SK-N-SH (cell line): ENCODE results near the gene SPTAN1.

Experiments used
- CHD2 ChIP-seq: fragments of 150-350 bp; IDR thresholded peaks from 2 replicates; pipeline ENCODE4 v1.6.1; 2018; ENCODE audit warnings: low read length; ENCODE audit not compliant: partially characterized antibody
- ELF1 ChIP-seq: IDR thresholded peaks from 2 replicates; pipeline ENCODE4 v1.4.0; 2012
- EP300 ChIP-seq, 2 experiments: IDR thresholded peaks; 2 replicates each; pipeline versions ENCODE4 v1.4.0 to v1.6.1; 2012; ENCODE audit warnings: borderline replicate concordance in 1 of 2, low read depth in 1 of 2, low read length in 1 of 2
- JUND ChIP-seq: IDR thresholded peaks from 2 replicates; pipeline ENCODE4 v1.4.0; 2012
- MXI1 ChIP-seq: IDR thresholded peaks from 2 replicates; pipeline ENCODE4 v1.6.1; 2012; ENCODE audit warnings: mild to moderate bottlenecking, low read depth, low read length, improper control_type of control experiment
- NFIC ChIP-seq: IDR thresholded peaks from 2 replicates; pipeline ENCODE4 v1.4.0; 2012; ENCODE audit warnings: borderline replicate concordance
- POLR2AphosphoS5 ChIP-seq: IDR thresholded peaks from 2 replicates; pipeline ENCODE4 v1.6.1; 2012; ENCODE audit warnings: low read depth, low read length
- SIN3A ChIP-seq: IDR thresholded peaks from 2 replicates; pipeline ENCODE4 v1.6.1; 2012; ENCODE audit warnings: low read depth, mild to moderate bottlenecking, low read length, moderate library complexity, borderline replicate concordance
- TAF1 ChIP-seq: IDR thresholded peaks from 2 replicates; pipeline ENCODE4 v1.6.1; 2012; ENCODE audit warnings: low read depth, mild to moderate bottlenecking, low read length, moderate library complexity, borderline replicate concordance
- TCF12 ChIP-seq: IDR thresholded peaks from 2 replicates; pipeline ENCODE4 v1.4.0; 2012
- TF ChIP-seq, protein P1 (sequence below): fragments of 150-350 bp; IDR thresholded peaks from 2 replicates; pipeline ENCODE4 v1.6.1; 2016; ENCODE audit warnings: mild to moderate bottlenecking, low read depth, low read length
- TF ChIP-seq, protein P2 (sequence below): fragments of 200-600 bp; sonication (generic); IDR thresholded peaks from 2 replicates; pipeline ENCODE4 v1.6.1; 2017; ENCODE audit warnings: antibody characterized with exemption, mild to moderate bottlenecking, moderate library complexity
- TF ChIP-seq, protein P3 (sequence below): IDR thresholded peaks from 2 replicates; pipeline ENCODE4 v1.6.1; 2012; ENCODE audit warnings: mild to moderate bottlenecking, low read depth, low read length, moderate library complexity

DNA sequence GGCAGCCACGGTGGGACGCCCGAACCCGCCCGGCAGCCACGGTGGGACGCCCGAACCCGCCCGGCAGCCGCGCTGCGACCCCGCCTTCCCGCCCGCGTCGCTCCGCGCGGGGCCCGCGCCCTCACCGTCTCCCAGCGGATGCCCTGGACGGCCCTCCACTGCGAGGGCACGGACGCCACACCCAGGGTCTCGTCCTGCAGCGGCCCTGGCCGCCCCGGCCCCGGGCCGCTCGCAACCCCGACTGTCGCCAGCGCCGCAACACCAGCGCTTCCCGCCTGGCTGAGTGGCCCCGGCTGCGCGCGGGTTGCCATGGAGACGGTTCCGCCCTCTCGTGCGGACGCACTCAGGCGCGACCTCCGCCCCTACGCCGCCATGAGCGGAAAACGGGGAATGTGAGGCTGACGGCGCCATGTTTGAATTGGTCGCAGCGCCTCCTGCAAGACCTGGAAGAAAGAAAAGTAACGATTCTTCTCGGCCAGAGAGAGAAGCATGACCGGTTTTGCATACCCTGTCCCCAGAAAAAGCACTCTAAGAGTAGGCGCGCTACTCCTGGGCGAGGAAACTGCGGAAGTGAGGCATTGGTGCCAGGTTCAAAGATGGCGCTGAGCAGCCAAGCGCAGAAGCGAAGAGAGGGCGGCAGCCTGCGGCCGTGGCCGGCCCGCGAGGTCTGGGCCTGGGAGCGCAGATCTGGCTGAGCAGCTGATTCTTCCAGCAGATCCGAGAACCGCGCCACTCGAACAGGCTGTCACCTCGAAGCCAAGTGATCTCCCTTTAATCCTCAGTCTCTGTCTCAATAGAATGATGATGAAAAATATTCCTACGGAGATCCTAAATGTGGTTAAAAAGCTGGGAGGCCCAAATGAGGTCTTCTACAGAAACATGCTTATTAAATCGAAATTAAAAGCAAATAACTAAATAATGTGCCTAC lies 104.3 kb downstream of the SPTAN1 start, which contains the start of gene DYNC2I2:
- TF ChIP-seq POLR2AphosphoS5, result peak; percentile 46
- TF ChIP-seq CHD2, result no peak
- TF ChIP-seq, protein P1, sequence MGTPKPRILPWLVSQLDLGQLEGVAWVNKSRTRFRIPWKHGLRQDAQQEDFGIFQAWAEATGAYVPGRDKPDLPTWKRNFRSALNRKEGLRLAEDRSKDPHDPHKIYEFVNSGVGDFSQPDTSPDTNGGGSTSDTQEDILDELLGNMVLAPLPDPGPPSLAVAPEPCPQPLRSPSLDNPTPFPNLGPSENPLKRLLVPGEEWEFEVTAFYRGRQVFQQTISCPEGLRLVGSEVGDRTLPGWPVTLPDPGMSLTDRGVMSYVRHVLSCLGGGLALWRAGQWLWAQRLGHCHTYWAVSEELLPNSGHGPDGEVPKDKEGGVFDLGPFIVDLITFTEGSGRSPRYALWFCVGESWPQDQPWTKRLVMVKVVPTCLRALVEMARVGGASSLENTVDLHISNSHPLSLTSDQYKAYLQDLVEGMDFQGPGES, result no peak
- TF ChIP-seq, protein P2, sequence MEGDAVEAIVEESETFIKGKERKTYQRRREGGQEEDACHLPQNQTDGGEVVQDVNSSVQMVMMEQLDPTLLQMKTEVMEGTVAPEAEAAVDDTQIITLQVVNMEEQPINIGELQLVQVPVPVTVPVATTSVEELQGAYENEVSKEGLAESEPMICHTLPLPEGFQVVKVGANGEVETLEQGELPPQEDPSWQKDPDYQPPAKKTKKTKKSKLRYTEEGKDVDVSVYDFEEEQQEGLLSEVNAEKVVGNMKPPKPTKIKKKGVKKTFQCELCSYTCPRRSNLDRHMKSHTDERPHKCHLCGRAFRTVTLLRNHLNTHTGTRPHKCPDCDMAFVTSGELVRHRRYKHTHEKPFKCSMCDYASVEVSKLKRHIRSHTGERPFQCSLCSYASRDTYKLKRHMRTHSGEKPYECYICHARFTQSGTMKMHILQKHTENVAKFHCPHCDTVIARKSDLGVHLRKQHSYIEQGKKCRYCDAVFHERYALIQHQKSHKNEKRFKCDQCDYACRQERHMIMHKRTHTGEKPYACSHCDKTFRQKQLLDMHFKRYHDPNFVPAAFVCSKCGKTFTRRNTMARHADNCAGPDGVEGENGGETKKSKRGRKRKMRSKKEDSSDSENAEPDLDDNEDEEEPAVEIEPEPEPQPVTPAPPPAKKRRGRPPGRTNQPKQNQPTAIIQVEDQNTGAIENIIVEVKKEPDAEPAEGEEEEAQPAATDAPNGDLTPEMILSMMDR, result no peak
- peak; percentile 91 for TF ChIP-seq TAF1
- TF ChIP-seq SIN3A, result peak; percentile 49; the same call in 1 of the 2 replicates
- TF ChIP-seq NFIC, result no peak
- no peak for TF ChIP-seq EP300 (IDR thresholded peaks at IDR 0.05; ENCODE audit: borderline replicate concordance in 1 of 2, low read depth in 1 of 2, low read length in 1 of 2)
- no peak for TF ChIP-seq TCF12
- no peak; the same call in 1 of the 2 replicates for TF ChIP-seq MXI1
- no peak for TF ChIP-seq JUND
- peak; percentile 86 for TF ChIP-seq ELF1
- TF ChIP-seq, protein P3, sequence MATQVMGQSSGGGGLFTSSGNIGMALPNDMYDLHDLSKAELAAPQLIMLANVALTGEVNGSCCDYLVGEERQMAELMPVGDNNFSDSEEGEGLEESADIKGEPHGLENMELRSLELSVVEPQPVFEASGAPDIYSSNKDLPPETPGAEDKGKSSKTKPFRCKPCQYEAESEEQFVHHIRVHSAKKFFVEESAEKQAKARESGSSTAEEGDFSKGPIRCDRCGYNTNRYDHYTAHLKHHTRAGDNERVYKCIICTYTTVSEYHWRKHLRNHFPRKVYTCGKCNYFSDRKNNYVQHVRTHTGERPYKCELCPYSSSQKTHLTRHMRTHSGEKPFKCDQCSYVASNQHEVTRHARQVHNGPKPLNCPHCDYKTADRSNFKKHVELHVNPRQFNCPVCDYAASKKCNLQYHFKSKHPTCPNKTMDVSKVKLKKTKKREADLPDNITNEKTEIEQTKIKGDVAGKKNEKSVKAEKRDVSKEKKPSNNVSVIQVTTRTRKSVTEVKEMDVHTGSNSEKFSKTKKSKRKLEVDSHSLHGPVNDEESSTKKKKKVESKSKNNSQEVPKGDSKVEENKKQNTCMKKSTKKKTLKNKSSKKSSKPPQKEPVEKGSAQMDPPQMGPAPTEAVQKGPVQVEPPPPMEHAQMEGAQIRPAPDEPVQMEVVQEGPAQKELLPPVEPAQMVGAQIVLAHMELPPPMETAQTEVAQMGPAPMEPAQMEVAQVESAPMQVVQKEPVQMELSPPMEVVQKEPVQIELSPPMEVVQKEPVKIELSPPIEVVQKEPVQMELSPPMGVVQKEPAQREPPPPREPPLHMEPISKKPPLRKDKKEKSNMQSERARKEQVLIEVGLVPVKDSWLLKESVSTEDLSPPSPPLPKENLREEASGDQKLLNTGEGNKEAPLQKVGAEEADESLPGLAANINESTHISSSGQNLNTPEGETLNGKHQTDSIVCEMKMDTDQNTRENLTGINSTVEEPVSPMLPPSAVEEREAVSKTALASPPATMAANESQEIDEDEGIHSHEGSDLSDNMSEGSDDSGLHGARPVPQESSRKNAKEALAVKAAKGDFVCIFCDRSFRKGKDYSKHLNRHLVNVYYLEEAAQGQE, result peak; percentile 71
